Measurements from ENCODE around the gene IL1RN. TPM values are rescaled to one million over a fixed set of nuclear protein-coding genes. Genes with fewer than 3 reads are reported as not detected.

The IL1RN gene
- polyA plus RNA-seq, 1 of the 3 experiments (the other 2 are of a cell fraction) = not detected

- WGBS (ENCODE audit: low lambda C conversion rate) = 13% methylated on average over 10 of the region's 10 CpGs
- POLR2A ChIA-PET = no interaction called here
Observed at GRCh38 chr2:113156278-113157117, 29.1 kb downstream of the IL1RN start.

More at GRCh38 chr2:113156278-113157117, 29.1 kb downstream of the IL1RN start:
- no peak for DNase-seq
- H3K36me3 ChIP-seq (replicated peaks in 1 of 2; ENCODE audit: control insufficient read depth in 1 of 2, insufficient read depth in 2 of 2, low read length in 1 of 2) = no peaks in the 10 kb centered on the region
- no peaks in the 10 kb centered on the region for H3K79me2 ChIP-seq (ENCODE audit: insufficient read depth)
- no peak overlapping the region for H3K27ac ChIP-seq (ENCODE audit: low read depth in 2 of 2, low read length in 1 of 2)
- H4K20me1 ChIP-seq (ENCODE audit: insufficient read depth) = no peaks in the 10 kb centered on the region
- no peak overlapping the region; the same call in 1 of the 2 replicates for H2AFZ ChIP-seq (ENCODE audit: low read depth)
- H3K27me3 ChIP-seq (ENCODE audit: insufficient read depth) = peaks cover 35% of the 10 kb centered on the region; the same call in 1 of the 2 replicates
- no peak overlapping the region for H3K4me2 ChIP-seq
- no peaks in the 10 kb centered on the region for H3K9me3 ChIP-seq
- no peaks in the 10 kb centered on the region for H3K9me2 ChIP-seq
- CTCF ChIA-PET = interaction anchor here (1.7 to 3.2 kb wide), 3 partner anchors 18 to 234 kb away, joined by 7 to 10 read pairs (median 8); no protein-coding TSS in a partner anchor
- TF ChIP-seq ZBTB33 (IDR thresholded peaks at IDR 0.05; ENCODE audit: borderline replicate concordance, low read depth) (no peak), RAD21 (IDR thresholded peaks at IDR 0.05; ENCODE audit: low read length) (no peak), MAX (IDR thresholded peaks at IDR 0.05; ENCODE audit: low read depth) (no peak), ELF1 (IDR thresholded peaks at IDR 0.05) (no peak), TCF12 (IDR thresholded peaks at IDR 0.05) (no peak), IRF3 (IDR thresholded peaks at IDR 0.05; ENCODE audit: low read depth, low read length) (no peak), EP300 (IDR thresholded peaks at IDR 0.05; ENCODE audit: borderline replicate concordance in 1 of 2, low read depth in 1 of 2, low read length in 1 of 2) (no peak), MXI1 (IDR thresholded peaks at IDR 0.05; ENCODE audit: low read depth, low read length) (no peak), CTCF (IDR thresholded peaks at IDR 0.05) (no peak), TAF1 (IDR thresholded peaks at IDR 0.05; ENCODE audit: borderline replicate concordance, low read depth, low read length) (no peak), POLR2AphosphoS5 (IDR thresholded peaks at IDR 0.05; ENCODE audit: low read depth, low read length) (no peak), FOXJ3 (CRISPR knock-in tag; IDR thresholded peaks at IDR 0.05) (no peak), PBX3 (IDR thresholded peaks at IDR 0.05) (no peak)
- H3K4me1 ChIP-seq (ENCODE audit: control insufficient read depth in 1 of 2, insufficient read depth in 2 of 2, low read depth in 1 of 2, low read length in 1 of 2) = no peaks in the 10 kb centered on the region
- H3K4me3 ChIP-seq (ENCODE audit: low read depth in 2 of 2, low read length in 1 of 2) = no peak overlapping the region
- no peaks in the 10 kb centered on the region for H3F3A ChIP-seq (replicated peaks; ENCODE audit: insufficient read depth)
- H3K9ac ChIP-seq = no peak overlapping the region

All from SK-N-SH (cell line).